Lung (tissue), 12 donors: ENCODE data around the gene CZIB. TPM values are rescaled to one million over a fixed set of nuclear protein-coding genes. Genes with fewer than 3 reads are reported as not detected.

Experiments
- ATAC-seq: fragments of 200-7000 bp; cut with Tn5 transposase; one replicate; pipeline ENCODE4 v1.9.1; 2020; ENCODE audit warnings: moderate number of reproducible peaks; ENCODE audit not compliant: insufficient read depth, low FRiP score
- DNase-seq, 3 donors: peaks; one replicate each; pipeline ENCODE4 v3.0.0-alpha.2; 2013 to 2017
- H3K27ac ChIP-seq, 2 donors: one replicate each; pipeline ENCODE4 v1.5.1; 2013; ENCODE audit warnings: mild to moderate bottlenecking in 2 of 2, moderate library complexity in 2 of 2, control low read depth in 1 of 2, inconsistent platforms in 1 of 2, low read depth in 1 of 2, low read length in 1 of 2
- H3K27me3 ChIP-seq, 3 donors: one replicate each; pipeline ENCODE4 v1.5.1; 2013; ENCODE audit warnings: low read length in 2 of 3; ENCODE audit not compliant: control insufficient read depth in 3 of 3, insufficient read depth in 3 of 3
- H3K36me3 ChIP-seq, 4 donors: one replicate each; pipeline ENCODE4 v1.5.1; 2013; ENCODE audit warnings: low read length in 4 of 4, mild to moderate bottlenecking in 1 of 4, moderate library complexity in 1 of 4; ENCODE audit not compliant: control insufficient read depth in 4 of 4, insufficient read depth in 4 of 4
- H3K4me1 ChIP-seq, 5 donors: one replicate each; pipeline ENCODE4 v1.5.1; 2013; ENCODE audit warnings: low read length in 5 of 5, mild to moderate bottlenecking in 2 of 5, moderate library complexity in 1 of 5; ENCODE audit not compliant: control insufficient read depth in 5 of 5, insufficient read depth in 5 of 5
- H3K4me3 ChIP-seq: one replicate; pipeline ENCODE4 v1.5.1; 2013; ENCODE audit warnings: mild to moderate bottlenecking, control low read depth, moderate library complexity
- H3K9ac ChIP-seq, 2 donors: one replicate each; pipeline ENCODE4 v1.5.1; 2013; ENCODE audit warnings: low read length in 2 of 2, control low read depth in 1 of 2; ENCODE audit not compliant: insufficient read depth in 1 of 2
- H3K9me3 ChIP-seq, 4 donors: one replicate each; pipeline ENCODE4 v1.5.1; 2013; ENCODE audit warnings: low read length in 3 of 4, mild to moderate bottlenecking in 1 of 4, moderate library complexity in 1 of 4; ENCODE audit not compliant: control insufficient read depth in 4 of 4, insufficient read depth in 3 of 4
- CTCF ChIP-seq: IDR thresholded peaks from 2 replicates; pipeline ENCODE4 v1.5.1; 2012; ENCODE audit warnings: mild to moderate bottlenecking; ENCODE audit errors: control extremely low read depth, extremely low read depth
- WGBS, 2 donors: extraction: QIAGEN DNeasy Blood & Tissue Kit; methylation state at CpG; one replicate each; pipeline ENCODE4 v1.1.7; 2013; 5-methylcytosine and 5-hydroxymethylcytosine counted together
- polyA plus RNA-seq, 2 donors: library from polyadenylated mRNA; stranded (reverse); fragments of 200-250 nt; gene quantifications; one replicate each; pipeline ENCODE4 v1.2.1, GENCODE V29; 2013
- total RNA-seq, 2 donors: library from RNA; depleted of rRNA in 1 of 2; stranded (reverse); fragments of >200 nt in 1 of 2; gene quantifications; one replicate each; pipeline ENCODE4 v1.2.1, GENCODE V29; 2014 to 2021
- donor health status: control.
- donor health status: control.
- donor health status: Bipolar disorder and iron deficiency.
- donor health status: healthy.
- donor health status: DM: yes; HTN: yes; CAD: no.

The CZIB gene
- total and polyA plus RNA-seq, 4 donors, result 39.1 to 86.5 (median 52.9) TPM

GRCh38 chr1:53220962-53221286 lies 490 bp upstream of the CZIB start:
- Histone ChIP-seq H3K4me3 (peak overlapping the region; percentile 52), H3K27ac (peak overlapping the region; percentile 96 to 99), H3K4me1 (peaks cover 0 to 17% (median 3%) of the 10 kb centered on the region in 5 donors), H3K9me3 (no peaks in the 10 kb centered on the region), H3K27me3 (no peaks in the 10 kb centered on the region), H3K36me3 (peaks cover 2 to 10% (median 8%) of the 10 kb centered on the region in 4 donors), H3K9ac (peak overlapping the region; percentile 74 to 94)
- ATAC-seq (no peak), DNase-seq (no peak)
- TF ChIP-seq CTCF, result no peak
- 48 to 49% methylated on average over 3 of the region's 3 CpGs for WGBS, 2 donors

- Histone ChIP-seq H3K27me3 (no peaks in the 10 kb centered on the region), H3K4me3 (peak overlapping the region; percentile 92), H3K36me3 (peaks cover 2 to 16% (median 8%) of the 10 kb centered on the region in 4 donors), H3K4me1 (peaks cover 0 to 17% (median 3%) of the 10 kb centered on the region in 5 donors), H3K9ac (peak overlapping the region; percentile 74 to 92), H3K27ac (peak overlapping the region; percentile 59 to 96), H3K9me3 (no peaks in the 10 kb centered on the region)
- WGBS, 2 donors, result 21 to 31% methylated on average over 8 of the region's 8 CpGs
- DNase-seq (peak in 1 of 3 donors; percentile 5), ATAC-seq (no peak)
- TF ChIP-seq CTCF, result no peak
Measured at GRCh38 chr1:53219711-53220110, 723 bp downstream of the CZIB start.

- WGBS, 2 donors, result 96 to 97% methylated on average over 7 of the region's 7 CpGs
- peaks cover 4 to 22% (median 13%) of the 10 kb centered on the region in 4 donors for H3K36me3 ChIP-seq
- TF ChIP-seq CTCF, result no peak
Measured at GRCh38 chr1:53218201-53218600, 2.2 kb downstream of the CZIB start.

GRCh38 chr1:53214376-53214940 lies 6.0 kb downstream of the CZIB start:
- Histone ChIP-seq H3K4me3 (no peak overlapping the region), H3K27me3 (no peaks in the 10 kb centered on the region), H3K4me1 (peaks cover 0 to 6% (median 2%) of the 10 kb centered on the region in 5 donors), H3K9ac (no peak overlapping the region), H3K9me3 (no peaks in the 10 kb centered on the region), H3K27ac (no peak overlapping the region), H3K36me3 (peaks cover 14 to 35% (median 28%) of the 10 kb centered on the region in 4 donors)
- TF ChIP-seq CTCF, result no peak
- DNase-seq, result no peak
- 92 to 97% methylated on average over 5 of the region's 5 CpGs for WGBS, 2 donors
- no peak for ATAC-seq

More at GRCh38 chr1:53218201-53218600, 2.2 kb downstream of the CZIB start:
- no peak for DNase-seq
- H3K9ac ChIP-seq, result no peak overlapping the region
- H3K27me3 ChIP-seq, result no peaks in the 10 kb centered on the region
- no peak for ATAC-seq
- H3K9me3 ChIP-seq, result no peaks in the 10 kb centered on the region
- H3K4me3 ChIP-seq, result no peak overlapping the region
- H3K27ac ChIP-seq, result no peak overlapping the region
- peaks cover 0 to 17% (median 3%) of the 10 kb centered on the region in 5 donors for H3K4me1 ChIP-seq
